GM12878 (cell line): ENCODE results near the gene CNN2. TPM values are rescaled to one million over a fixed set of nuclear protein-coding genes. Genes with fewer than 3 reads are reported as not detected.

ENCODE experiments used
- ATAC-seq: fragments of 200-7000 bp; cut with Tn5 transposase; 3 replicates; pipeline ENCODE4 v1.9.1; 2020; ENCODE audit warnings: mild to moderate bottlenecking, moderate library complexity
- BruUV-seq: library from RNA; stranded (reverse); fragments of 400-500 nt; replicated peaks from 2 replicates; lab custom pipeline; 2021; lab: Mats Ljungman, UMichigan
- CTCF ChIA-PET: fragments of 300-600 bp; sonication (Branson Sonifier 250); formaldehyde crosslinking; extraction: SDS; loops from one replicate; lab custom pipeline; 2021; ENCODE audit warnings: inconsistent platforms; lab: Yijun Ruan, JAX
- POLR2A ChIA-PET: fragments of 350-600 bp; formaldehyde crosslinking; extraction: SDS; loops from one replicate; lab custom pipeline; 2021; ENCODE audit warnings: inconsistent platforms; lab: Charles Lee
- RAD21 ChIA-PET: fragments of 300-600 bp; sonication (Branson Sonifier 250); formaldehyde crosslinking; loops from one replicate; lab custom pipeline; 2023; ENCODE audit warnings: antibody characterized with exemption; ENCODE audit not compliant: unreplicated experiment; lab: Charles Lee
- SMC1A ChIA-PET: fragments of 300-600 bp; sonication (Branson Sonifier 250); formaldehyde crosslinking; loops from one replicate; lab custom pipeline; 2023; ENCODE audit not compliant: unreplicated experiment, uncharacterized antibody; lab: Charles Lee
- DNase-seq: peaks from one replicate; pipeline ENCODE4 v3.0.0-alpha.2; 2011; ENCODE audit warnings: low read depth, low spot score
- FAIRE-seq: peaks from 3 replicates; lab custom pipeline; 2011; peaks lifted over from hg19 to GRCh38; lab: Jason Lieb, UNC
- H2AFZ ChIP-seq: 2 replicates; pipeline ENCODE4 v1.6.0; 2011; ENCODE audit warnings: low read depth, low read length, control low read depth; ENCODE audit not compliant: control insufficient read depth
- H3K27ac ChIP-seq: 2 replicates; pipeline ENCODE4 v1.5.1; 2011; ENCODE audit warnings: control low read depth; ENCODE audit not compliant: control insufficient read depth, insufficient read depth
- H3K27me3 ChIP-seq, 2 experiments: replicated peaks in 1 of 2; 2 replicates each; pipeline versions ENCODE4 v1.6.0 to v1.6.1; 2011; ENCODE audit warnings: low read length in 1 of 2; ENCODE audit not compliant: control insufficient read depth in 2 of 2, insufficient read depth in 2 of 2
- H3K36me3 ChIP-seq, 2 experiments: 2 replicates each; pipeline ENCODE4 v1.5.1; 2011; ENCODE audit warnings: low read length in 1 of 2; ENCODE audit not compliant: control insufficient read depth in 2 of 2, insufficient read depth in 2 of 2
- H3K4me1 ChIP-seq: 2 replicates; pipeline ENCODE4 v1.6.1; 2011; ENCODE audit warnings: mild to moderate bottlenecking, low read length, moderate library complexity, mixed read lengths; ENCODE audit not compliant: control insufficient read depth, insufficient read depth
- H3K4me2 ChIP-seq: 2 replicates; pipeline ENCODE4 v1.6.0; 2011; ENCODE audit warnings: control low read depth; ENCODE audit not compliant: control insufficient read depth, insufficient read depth
- H3K4me3 ChIP-seq: fragments of 200-600 bp; sonication (generic); 2 replicates; pipeline ENCODE4 v1.5.1; 2016
- H3K79me2 ChIP-seq: 2 replicates; pipeline ENCODE4 v1.6.0; 2011; ENCODE audit warnings: low read length; ENCODE audit not compliant: control insufficient read depth, insufficient read depth
- H3K9ac ChIP-seq: 2 replicates; pipeline ENCODE4 v1.8.0; 2011; ENCODE audit warnings: low read length, control low read depth, mixed read lengths; ENCODE audit not compliant: control insufficient read depth, insufficient read depth
- H3K9me3 ChIP-seq: replicated peaks from 3 replicates; pipeline ENCODE4 v1.5.1; 2011; ENCODE audit warnings: mild to moderate bottlenecking, low read length; ENCODE audit not compliant: control insufficient read depth, insufficient read depth
- H4K20me1 ChIP-seq: 2 replicates; pipeline ENCODE4 v1.6.0; 2011; ENCODE audit not compliant: control insufficient read depth, insufficient read depth
- BRCA1 ChIP-seq: IDR thresholded peaks from 2 replicates; pipeline ENCODE4 v1.6.1; 2011; ENCODE audit warnings: low read depth, low read length, improper control_type of control experiment
- FOXK2 ChIP-seq: fragments of 450-650 bp; IDR thresholded peaks from 2 replicates; pipeline ENCODE4 v1.6.1; 2017; ENCODE audit warnings: mild to moderate bottlenecking, moderate library complexity
- JUNB ChIP-seq: IDR thresholded peaks from 2 replicates; pipeline ENCODE4 v1.6.1; 2016; ENCODE audit warnings: antibody characterized with exemption, mild to moderate bottlenecking
- MAX ChIP-seq: IDR thresholded peaks from 2 replicates; pipeline ENCODE4 v1.6.1; 2012; ENCODE audit warnings: low read depth, low read length, improper control_type of control experiment
- PAX8 ChIP-seq: fragments of 450-650 bp; IDR thresholded peaks from 2 replicates; pipeline ENCODE4 v1.6.1; 2017; ENCODE audit warnings: mild to moderate bottlenecking, moderate library complexity
- RAD21 ChIP-seq: IDR thresholded peaks from 2 replicates; pipeline ENCODE4 v1.6.1; 2011; ENCODE audit warnings: mild to moderate bottlenecking, low read depth, low read length, moderate library complexity; ENCODE audit not compliant: insufficient read depth
- RELB ChIP-seq: fragments of 450-650 bp; IDR thresholded peaks from 2 replicates; pipeline ENCODE4 v1.6.1; 2017; ENCODE audit warnings: low read depth, mild to moderate bottlenecking, moderate library complexity
- SRF ChIP-seq, 2 experiments: IDR thresholded peaks; 2 replicates each; pipeline ENCODE4 v1.6.1; 2011; ENCODE audit warnings: low read depth in 2 of 2, low read length in 2 of 2, mild to moderate bottlenecking in 1 of 2, moderate library complexity in 1 of 2
- WGBS: methylation state at CpG from one replicate; pipeline ENCODE4 v1.1.6; 2016; ENCODE audit warnings: low lambda C conversion rate; ENCODE audit not compliant: insufficient replicate concordance, insufficient coverage; ENCODE audit errors: missing lambda C conversion rate; 5-methylcytosine and 5-hydroxymethylcytosine counted together
- in situ Hi-C: fragments of 300-500 bp; cut with MboI; formaldehyde crosslinking; loops from 9 replicates; pipeline ENCODE4 v1.14.3; 2018; ENCODE audit warnings: mixed read lengths
- intact Hi-C: fragments of 100-400 bp; cut with micrococcal nuclease; formaldehyde crosslinking; loops from one replicate; pipeline ENCODE4 v1.14.2; 2022; ENCODE audit not compliant: unreplicated experiment
- polyA plus RNA-seq, 11 experiments: library from polyadenylated mRNA; depleted of rRNA in 4 of 11; unstranded in 6 of 11; stranded (reverse) in 5 of 11; fragments of >200 nt; fragmentation: Nextera tagmentation in 4 of 11; fragmentation: Illumina TruSeq in 1 of 11; extraction: Ambion mirVana in 4 of 11; extraction: Trizol in 1 of 11; gene quantifications; 1 replicate in 1 of 11; 2 replicates in 10 of 11; pipeline versions ENCODE4 v1.2.1 to v1.2.3, GENCODE V29; 2011 to 2016; ENCODE audit warnings: inconsistent platforms in 2 of 11, missing spikeins in 2 of 11, low read depth in 1 of 11
- total RNA-seq, 4 experiments: library from RNA; depleted of rRNA in 3 of 4; stranded (reverse); fragments of >200 nt in 3 of 4; fragmentation: Illumina TruSeq in 1 of 4; extraction: Trizol in 1 of 4; gene quantifications; 2 replicates each; pipeline versions ENCODE4 v1.2.1 to v1.2.3, GENCODE V29; 2013 to 2021
- TF ChIP-seq, protein P1 (sequence below): fragments of 450-650 bp; IDR thresholded peaks from 2 replicates; pipeline ENCODE4 v1.6.1; 2017; ENCODE audit warnings: borderline replicate concordance
- TF ChIP-seq, protein P2 (sequence below): fragments of 450-650 bp; formaldehyde crosslinking; IDR thresholded peaks from 2 replicates; pipeline ENCODE4 v1.5.0; 2022; ENCODE audit warnings: mild to moderate bottlenecking, missing genetic modification characterization

CNN2 gene
- total and polyA plus RNA-seq, 10 of the 15 experiments (the other 5 are each of a cell fraction or from before 2014, with no cell fraction given), result 34.7 to 311 (median 172) TPM

GRCh38 chr19:1087813-1088415, 61.5 kb downstream of the CNN2 start:
- FAIRE-seq, result peak; percentile 74
- Histone ChIP-seq H3K79me2 (peaks cover 1% of the 10 kb centered on the region), H3K9me3 (no peaks in the 10 kb centered on the region), H2AFZ (no peak overlapping the region), H3K4me2 (peak overlapping the region; percentile 50; the same call in 1 of the 2 replicates), H4K20me1 (no peaks in the 10 kb centered on the region), H3K27me3 (no peaks in the 10 kb centered on the region), H3K36me3 (peaks cover 15 to 52% of the 10 kb centered on the region in 2 experiments), H3K27ac (peak overlapping the region; percentile 83), H3K9ac (peak overlapping the region; percentile 48), H3K4me1 (peaks cover 29% of the 10 kb centered on the region), H3K4me3 (no peak overlapping the region)
- BruUV-seq, result TSS peak; percentile 48
- RAD21 ChIA-PET, result interaction anchor here (0.6 to 1.7 kb wide), 5 partner anchors 10 to 170 kb away, joined by 3 to 8 read pairs (median 4); partner anchors contain the start of gene ARHGAP45
- CTCF ChIA-PET, result interaction anchor here (0.7 to 1.2 kb wide), 4 partner anchors 10 to 30 kb away, joined by 3 to 5 read pairs (median 4); no protein-coding TSS in a partner anchor
- no peak for DNase-seq
- intact Hi-C loops (no loop called here), in situ Hi-C loops (no loop called here)
- ATAC-seq, result peak; percentile 66
- WGBS, result 7% methylated on average over 27 of the region's 27 CpGs
- SMC1A ChIA-PET, result interaction anchor here (1.0 to 3.0 kb wide), 4 partner anchors 9 to 21 kb away, joined by 3 to 14 read pairs (median 7); partner anchors contain the start of gene ARHGAP45
- POLR2A ChIA-PET, result interaction anchor here (0.5 to 4.9 kb wide), 3 partner anchors 8 to 61 kb away, joined by 3 to 23 read pairs (median 7); partner anchors contain the start of gene CNN2
- no peak for TF ChIP-seq SRF (IDR thresholded peaks at IDR 0.05; ENCODE audit: low read depth in 2 of 2, low read length in 2 of 2)
- TF ChIP-seq, protein P1, sequence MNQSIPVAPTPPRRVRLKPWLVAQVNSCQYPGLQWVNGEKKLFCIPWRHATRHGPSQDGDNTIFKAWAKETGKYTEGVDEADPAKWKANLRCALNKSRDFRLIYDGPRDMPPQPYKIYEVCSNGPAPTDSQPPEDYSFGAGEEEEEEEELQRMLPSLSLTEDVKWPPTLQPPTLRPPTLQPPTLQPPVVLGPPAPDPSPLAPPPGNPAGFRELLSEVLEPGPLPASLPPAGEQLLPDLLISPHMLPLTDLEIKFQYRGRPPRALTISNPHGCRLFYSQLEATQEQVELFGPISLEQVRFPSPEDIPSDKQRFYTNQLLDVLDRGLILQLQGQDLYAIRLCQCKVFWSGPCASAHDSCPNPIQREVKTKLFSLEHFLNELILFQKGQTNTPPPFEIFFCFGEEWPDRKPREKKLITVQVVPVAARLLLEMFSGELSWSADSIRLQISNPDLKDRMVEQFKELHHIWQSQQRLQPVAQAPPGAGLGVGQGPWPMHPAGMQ, result no peak
- no peak for TF ChIP-seq RAD21
- TF ChIP-seq MAX, result 0 out of 2 replicates have a peak, but pooled peaks have one; percentile 9
- no peak for TF ChIP-seq BRCA1
- TF ChIP-seq RELB, result 0 out of 2 replicates have a peak, but pooled peaks have one; percentile 17
- no peak for TF ChIP-seq PAX8
- TF ChIP-seq, protein P2, sequence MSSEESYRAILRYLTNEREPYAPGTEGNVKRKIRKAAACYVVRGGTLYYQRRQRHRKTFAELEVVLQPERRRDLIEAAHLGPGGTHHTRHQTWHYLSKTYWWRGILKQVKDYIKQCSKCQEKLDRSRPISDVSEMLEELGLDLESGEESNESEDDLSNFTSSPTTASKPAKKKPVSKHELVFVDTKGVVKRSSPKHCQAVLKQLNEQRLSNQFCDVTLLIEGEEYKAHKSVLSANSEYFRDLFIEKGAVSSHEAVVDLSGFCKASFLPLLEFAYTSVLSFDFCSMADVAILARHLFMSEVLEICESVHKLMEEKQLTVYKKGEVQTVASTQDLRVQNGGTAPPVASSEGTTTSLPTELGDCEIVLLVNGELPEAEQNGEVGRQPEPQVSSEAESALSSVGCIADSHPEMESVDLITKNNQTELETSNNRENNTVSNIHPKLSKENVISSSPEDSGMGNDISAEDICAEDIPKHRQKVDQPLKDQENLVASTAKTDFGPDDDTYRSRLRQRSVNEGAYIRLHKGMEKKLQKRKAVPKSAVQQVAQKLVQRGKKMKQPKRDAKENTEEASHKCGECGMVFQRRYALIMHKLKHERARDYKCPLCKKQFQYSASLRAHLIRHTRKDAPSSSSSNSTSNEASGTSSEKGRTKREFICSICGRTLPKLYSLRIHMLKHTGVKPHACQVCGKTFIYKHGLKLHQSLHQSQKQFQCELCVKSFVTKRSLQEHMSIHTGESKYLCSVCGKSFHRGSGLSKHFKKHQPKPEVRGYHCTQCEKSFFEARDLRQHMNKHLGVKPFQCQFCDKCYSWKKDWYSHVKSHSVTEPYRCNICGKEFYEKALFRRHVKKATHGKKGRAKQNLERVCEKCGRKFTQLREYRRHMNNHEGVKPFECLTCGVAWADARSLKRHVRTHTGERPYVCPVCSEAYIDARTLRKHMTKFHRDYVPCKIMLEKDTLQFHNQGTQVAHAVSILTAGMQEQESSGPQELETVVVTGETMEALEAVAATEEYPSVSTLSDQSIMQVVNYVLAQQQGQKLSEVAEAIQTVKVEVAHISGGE (CRISPR knock-in tag), result no peak
- TF ChIP-seq FOXK2, result no peak
- TF ChIP-seq JUNB, result no peak
